NB4 (cell line): ENCODE measurements around the gene SEZ6L.

Experiments used
- MAX ChIP-seq: IDR thresholded peaks from 2 replicates; pipeline ENCODE4 v1.6.1; 2011; ENCODE audit warnings: low read depth, low read length
- MYC ChIP-seq: IDR thresholded peaks from 2 replicates; pipeline ENCODE4 v1.6.1; 2011; ENCODE audit warnings: low read depth, low read length
- POLR2A ChIP-seq: IDR thresholded peaks from 2 replicates; pipeline ENCODE4 v1.6.1; 2011; ENCODE audit warnings: mild to moderate bottlenecking; ENCODE audit not compliant: insufficient read length; ENCODE audit errors: extremely low read depth
- TF ChIP-seq, protein P1 (sequence below): IDR thresholded peaks from one replicate; pipeline ENCODE4 v1.5.1; 2012; ENCODE audit warnings: low read depth, low read length

DNA sequence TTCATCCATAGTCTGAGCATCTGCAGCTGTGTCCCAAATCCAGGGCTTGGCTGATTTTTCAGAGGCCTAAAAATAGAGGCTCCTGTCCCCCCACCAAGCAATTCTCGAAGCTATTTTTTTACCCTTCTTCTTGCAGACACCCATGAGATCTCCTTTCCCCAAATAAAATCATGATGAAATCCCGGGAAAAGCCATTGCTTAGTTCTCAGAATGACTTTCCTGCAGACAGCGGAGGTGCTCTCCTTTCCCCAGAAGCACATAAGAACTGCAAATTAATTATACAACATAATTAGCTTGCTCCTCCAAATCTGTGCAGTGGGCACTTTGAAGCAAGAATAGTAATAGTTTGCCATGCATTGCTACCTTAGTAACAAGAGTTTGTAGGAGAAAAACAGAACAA is 176.2 kb downstream of the SEZ6L start:
- TF ChIP-seq, protein P1, sequence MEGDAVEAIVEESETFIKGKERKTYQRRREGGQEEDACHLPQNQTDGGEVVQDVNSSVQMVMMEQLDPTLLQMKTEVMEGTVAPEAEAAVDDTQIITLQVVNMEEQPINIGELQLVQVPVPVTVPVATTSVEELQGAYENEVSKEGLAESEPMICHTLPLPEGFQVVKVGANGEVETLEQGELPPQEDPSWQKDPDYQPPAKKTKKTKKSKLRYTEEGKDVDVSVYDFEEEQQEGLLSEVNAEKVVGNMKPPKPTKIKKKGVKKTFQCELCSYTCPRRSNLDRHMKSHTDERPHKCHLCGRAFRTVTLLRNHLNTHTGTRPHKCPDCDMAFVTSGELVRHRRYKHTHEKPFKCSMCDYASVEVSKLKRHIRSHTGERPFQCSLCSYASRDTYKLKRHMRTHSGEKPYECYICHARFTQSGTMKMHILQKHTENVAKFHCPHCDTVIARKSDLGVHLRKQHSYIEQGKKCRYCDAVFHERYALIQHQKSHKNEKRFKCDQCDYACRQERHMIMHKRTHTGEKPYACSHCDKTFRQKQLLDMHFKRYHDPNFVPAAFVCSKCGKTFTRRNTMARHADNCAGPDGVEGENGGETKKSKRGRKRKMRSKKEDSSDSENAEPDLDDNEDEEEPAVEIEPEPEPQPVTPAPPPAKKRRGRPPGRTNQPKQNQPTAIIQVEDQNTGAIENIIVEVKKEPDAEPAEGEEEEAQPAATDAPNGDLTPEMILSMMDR, result no peak
- TF ChIP-seq POLR2A (no peak), MYC (no peak), MAX (no peak)
